HG03103 (cell line): ENCODE data around the gene HAX1.
"Not testable (repeated sequence)": the region's sequence is repeated elsewhere in the genome, so short reads cannot be mapped to it uniquely, and the experiment has no call there.

Experiments
- ATAC-seq: cut with Tn5 transposase; IDR thresholded peaks from one replicate; pipeline ENCODE4 v1.9.1; 2021; ENCODE audit warnings: low read depth; ENCODE audit not compliant: unreplicated experiment

The HAX1 gene

DNA sequence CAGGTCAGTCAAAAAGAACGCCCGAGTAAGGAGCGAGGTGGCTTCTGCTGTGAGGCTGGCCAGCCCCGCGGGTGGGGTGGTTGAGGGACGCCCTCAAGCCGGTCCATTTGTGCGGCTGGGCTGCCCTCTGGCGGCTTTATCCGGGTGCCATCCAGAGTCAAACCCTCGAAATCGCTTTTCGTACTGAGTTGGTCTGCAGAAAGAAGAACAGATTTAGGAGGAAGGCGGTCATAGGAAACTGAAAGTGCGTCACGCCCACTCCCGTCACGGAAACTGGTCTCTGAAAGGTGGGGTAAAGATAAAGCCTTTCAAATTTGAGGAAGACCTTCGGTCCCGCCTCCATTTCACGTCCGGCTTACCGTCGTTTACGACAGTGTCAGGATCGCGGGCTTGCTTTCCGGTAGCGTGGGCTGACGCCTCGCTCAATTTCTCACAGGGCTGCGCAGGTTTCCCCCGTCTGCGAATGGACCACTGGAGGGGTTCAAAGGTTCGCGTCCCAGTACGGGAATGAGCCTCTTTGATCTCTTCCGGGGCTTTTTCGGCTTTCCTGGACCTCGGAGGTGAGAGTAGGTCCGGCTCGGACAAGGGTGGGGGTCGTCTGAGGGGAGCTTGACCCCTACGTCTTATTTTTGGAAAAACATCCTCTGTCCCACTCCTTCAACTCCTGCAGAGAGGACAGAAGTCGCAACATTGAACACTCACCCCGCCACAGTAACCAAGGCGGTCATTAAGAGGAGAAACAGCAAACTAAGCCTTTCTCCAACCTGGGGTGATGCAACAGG, at the start of gene HAX1:
HAX1 (plus strand) TSS at position 413 of the 782 bp plus-strand sequence; CDS start at position 508, 95 bp downstream.
- ATAC-seq, result peak; percentile 89

DNA sequence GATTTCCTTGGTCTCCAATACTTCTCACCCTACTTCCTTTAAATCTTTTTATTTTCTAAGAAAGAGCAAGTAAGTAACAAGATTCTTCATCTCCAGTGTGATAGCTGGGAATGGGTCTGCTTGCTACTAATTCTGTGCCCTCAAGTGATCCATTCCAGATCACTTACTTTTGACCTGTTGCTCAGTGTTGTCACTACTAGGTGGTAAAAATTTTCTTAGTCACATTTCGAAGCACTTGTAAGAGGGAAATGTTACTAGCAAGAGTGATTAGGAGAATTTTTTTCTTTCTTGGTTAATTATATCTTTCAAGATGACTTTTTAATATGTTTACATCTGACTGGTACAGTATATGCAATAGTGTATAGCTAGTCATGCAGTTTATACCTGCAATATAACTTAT, 49.5 kb upstream of the HAX1 start:
- ATAC-seq, result no peak

DNA sequence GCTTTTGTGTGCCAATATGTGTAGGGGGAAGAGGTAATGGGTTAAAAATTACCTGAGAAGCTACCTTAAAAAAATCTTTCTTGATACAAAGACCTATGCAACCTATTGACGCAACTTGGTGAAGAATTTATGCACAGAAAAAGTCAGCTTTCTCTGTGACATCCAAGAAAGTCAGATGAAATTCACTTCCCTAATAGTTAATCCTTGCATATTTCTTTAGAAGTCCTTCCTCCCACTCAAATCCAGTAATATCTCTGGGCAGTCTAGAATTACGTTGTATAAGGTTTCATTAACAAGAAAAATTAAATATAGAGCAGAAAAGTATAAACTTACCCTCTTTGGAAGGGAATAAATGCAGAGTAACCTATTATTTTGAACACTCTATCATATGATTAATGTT, 48.8 kb upstream of the HAX1 start:
- no peak for ATAC-seq

DNA sequence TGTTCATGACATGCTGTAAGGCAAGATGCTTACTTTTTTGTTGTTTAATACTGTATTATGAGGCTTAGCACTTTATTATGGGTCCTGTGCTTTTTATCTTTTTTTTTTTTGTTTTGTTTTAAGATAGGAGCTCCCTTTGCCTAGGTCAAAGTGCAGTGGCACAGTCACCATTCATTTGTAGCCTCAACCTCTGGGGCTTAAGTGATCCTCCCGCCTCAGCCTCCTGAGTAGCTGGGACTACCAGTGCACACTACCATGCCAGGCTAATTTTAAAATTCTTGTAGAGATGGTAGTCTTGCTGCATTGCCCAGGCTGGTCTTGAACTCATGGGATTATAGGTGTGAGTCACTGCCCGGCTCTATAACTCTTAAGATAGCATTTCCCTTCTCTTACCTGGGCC, 47.1 kb upstream of the HAX1 start:
- ATAC-seq, result no peak

DNA sequence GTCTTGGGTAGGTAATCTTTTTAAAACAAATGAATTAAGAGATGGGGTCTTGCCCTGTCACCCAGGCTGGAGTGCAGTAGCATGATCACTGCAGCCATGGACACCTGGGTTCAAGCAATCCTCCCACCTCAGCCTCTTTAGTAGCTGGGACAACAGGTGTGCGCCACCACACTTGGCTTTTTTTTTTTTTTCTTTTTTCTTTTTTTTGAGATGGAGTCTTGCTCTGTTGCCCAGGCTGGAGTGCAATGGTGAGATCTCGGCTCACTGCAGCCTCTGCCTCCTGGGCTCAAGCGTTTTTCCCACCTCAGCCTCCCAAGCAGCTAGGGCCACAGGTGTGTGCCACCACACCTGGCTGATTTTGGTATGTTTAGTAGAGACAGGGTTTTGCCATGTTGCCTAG, 41.3 kb upstream of the HAX1 start:
- not testable (repeated sequence) for ATAC-seq

DNA sequence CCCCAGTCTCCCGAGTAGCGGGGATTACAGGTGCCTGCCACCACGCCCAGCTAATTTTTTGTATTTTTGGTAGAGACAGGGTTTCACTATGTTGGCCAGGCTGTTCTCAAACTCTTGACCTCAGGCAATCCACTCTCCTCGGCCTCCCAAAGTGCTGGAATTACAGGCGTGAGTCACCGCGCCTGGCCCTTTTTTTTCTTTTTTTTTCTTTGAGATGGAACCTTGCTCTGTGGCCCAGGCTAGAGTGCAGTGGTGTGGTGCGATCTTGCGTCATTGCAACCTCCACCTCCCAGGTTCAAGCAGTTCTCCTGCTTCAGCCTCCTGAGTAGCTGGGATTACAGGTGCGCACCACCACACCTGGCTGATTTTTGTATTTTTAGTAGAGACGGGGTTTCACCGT, 39.3 kb upstream of the HAX1 start:
- not testable (repeated sequence) for ATAC-seq

DNA sequence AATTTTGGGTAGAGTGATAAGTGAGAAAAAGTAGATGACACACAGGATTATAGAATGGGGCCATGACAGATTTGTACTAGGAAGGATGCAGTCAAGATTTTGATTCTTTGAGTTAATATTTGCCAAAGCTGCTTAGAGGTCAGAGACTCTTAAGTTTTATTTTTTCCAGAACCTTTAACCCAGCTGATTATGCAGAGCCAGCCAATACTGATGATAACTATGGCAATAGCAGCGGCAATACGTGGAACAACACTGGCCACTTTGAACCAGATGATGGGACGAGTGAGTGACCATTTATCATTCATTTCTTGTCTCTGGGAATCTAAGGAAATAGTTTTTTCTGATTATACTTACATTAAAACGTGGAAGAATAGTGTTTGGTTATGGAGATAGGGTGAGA, 35.6 kb upstream of the HAX1 start:
- no peak for ATAC-seq

DNA sequence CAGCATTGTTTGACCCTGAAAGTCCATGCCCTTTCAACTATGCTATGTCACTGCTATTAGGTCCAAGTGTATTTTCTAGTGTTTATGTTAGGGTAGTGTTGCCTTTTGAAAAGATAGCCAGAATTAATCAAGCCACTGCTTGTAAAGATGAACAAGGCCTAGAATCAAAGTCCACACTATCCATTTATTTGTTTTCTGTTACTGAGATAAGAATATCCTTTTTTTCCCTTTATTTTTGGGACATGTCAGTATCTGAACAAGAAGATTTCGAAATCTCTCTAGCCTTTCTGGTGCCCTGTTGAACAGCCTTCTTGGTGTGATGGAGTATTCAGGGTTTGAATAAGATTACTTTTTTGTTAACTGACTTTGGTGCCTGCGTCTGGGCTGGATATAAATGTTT, 35.0 kb upstream of the HAX1 start:
- no peak for ATAC-seq

DNA sequence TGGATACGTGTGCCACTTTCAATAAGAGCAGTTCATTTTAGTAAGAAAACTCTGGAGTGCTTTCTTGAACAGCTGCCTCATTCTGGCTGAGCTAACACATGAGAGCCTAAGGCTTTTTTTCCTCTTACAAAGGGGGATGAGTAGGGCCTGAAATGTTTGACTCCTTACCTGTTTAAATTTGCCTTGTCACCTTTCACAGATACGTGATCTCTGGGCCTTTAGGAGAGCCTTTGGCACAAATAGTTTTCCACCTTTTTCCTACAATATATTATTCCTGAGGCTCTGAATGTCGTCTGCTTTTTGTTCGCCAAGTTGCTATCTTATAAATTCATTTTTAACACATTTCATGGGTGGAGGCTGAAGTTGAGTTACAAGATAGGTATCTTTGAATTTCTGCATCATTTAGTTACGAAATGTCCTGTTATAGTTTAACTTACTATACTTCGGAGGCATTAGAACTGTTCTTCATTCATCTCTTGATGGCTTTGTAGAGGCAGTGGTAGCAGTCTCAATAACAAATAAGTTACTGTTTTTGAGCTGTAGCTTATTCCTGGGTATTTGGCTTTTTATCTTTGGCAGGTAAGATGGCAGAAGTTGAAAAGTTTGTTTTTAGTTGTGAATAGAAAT, 34.4 kb upstream of the HAX1 start:
- no peak for ATAC-seq

DNA sequence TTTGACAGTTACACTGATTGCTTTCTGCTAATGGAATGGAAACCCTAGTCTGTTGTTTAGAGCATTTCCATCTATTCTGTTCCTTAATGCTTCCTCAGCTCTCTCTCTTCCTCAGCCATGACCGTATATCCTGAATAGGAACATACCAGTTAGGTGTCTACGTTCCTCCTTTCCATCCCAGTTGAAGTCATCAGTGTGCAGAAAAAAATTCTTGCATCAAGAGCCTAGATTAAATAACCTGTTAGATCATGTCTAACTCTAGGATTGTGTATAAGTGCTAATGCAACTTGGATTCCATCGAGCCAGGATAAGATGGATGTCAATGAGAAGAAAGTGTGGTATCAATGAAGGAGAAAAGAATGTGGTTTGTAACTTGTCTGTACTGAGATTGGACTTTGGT, 32.9 kb upstream of the HAX1 start:
- no peak for ATAC-seq

DNA sequence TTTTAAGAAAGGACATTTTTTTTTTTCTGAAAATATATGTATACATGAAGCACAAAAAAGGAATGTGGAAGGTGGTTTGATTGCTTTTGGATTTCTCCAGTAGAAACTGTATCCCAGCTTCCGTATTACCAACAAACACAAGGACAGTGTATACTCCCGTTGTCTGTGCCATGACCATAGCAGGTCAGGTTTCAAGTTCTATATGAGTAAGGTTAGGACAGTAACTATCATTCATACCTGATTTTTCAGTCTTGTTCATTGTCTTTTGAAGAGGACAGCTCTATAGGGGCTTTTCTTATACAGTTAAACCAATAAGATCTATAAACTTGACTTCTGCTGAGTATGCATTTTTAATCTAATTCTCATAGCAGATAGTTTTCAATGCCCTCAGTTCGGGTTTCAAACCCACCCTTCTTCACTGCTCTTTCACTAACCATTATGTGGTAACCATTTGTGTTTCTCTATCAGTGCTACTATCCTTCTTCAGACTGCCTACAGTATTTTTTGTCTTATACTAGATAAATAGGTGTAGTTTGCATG, 32.1 kb upstream of the HAX1 start:
- no peak for ATAC-seq

DNA sequence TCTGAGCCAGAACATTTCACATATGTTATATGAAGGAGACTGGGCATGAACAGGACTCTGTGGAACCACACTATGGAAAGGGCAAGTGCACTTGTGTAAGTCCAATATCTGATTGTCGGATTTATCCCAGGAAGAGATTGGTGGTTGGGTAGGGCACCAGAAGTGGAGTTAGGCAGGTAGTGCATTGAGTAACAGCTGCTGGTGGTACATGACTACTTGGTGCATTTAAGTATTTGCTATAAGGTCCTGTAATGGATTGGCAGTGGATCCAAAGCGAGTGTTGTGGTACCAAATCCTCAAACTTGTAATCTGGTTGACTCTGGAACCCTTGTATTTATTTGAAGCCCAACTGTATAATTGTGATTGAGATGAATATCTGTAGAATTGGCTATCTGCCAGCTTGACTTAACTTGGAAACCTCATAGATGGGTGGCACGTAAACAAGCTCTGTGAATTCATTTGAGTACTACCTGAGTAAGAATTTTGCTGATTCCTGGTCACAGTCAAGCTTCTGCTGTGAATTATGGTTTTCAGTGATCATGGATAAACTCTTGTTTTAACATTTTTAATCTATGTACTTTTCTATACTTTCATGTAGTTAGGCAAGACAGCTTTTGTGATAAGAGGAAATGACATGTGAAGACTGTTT, 30.6 kb upstream of the HAX1 start:
- ATAC-seq, result no peak

DNA sequence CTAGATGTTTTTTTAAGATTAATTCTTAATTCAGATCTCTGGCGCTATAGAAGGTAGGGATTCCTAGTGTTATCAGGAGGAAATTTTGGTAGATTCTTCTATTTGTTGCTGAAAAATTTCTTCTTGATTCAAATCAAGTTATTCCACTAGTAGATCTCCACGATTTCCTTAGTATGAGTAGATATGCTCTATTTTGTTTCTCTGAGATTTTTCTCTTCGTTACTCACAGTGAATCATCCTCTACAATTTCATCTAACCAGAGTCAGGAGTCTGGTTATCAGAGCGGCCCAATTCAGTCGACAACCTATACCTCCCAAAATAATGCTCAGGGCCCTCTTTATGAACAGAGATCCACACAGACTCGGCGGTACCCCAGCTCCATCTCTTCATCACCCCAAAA, 18.8 kb upstream of the HAX1 start:
- ATAC-seq, result no peak

DNA sequence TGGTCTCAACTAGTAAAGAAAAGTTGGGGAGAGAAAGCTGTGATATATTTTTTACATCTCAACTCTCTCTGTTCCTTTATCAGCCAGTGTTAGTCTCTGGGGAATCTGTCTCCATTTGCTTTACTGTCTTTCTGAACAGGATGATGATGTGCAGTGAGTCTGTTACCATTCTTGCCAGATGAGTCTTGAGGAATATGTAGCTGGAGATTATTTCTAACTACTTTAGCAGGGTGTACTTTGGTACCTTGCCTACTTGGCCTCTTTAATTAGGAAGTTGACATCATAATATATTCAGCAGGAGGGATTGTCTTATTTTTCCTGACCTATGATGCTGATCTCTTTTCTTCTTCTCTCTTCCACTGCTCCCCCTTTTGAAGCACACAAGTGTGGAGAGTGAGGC, 15.7 kb upstream of the HAX1 start:
- ATAC-seq, result no peak

DNA sequence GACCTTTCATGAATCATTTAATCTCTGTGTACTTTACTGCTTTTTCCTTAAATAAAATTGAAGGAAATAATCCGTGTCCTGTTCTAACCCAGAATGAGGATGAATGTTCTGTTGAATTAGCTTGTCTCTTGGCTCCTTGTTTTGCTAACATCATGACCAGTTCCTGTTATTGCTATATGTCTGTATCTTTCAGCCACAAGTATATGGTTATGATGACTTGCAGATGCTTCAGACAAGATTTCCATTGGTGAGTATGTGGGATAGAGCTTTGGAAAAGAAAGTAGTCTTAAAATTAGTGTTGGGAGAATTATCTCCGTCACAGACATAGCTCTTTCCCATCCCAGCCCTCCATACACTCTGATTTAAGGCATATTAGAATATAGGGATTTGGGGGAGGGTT, 13.6 kb upstream of the HAX1 start:
- ATAC-seq, result no peak

DNA sequence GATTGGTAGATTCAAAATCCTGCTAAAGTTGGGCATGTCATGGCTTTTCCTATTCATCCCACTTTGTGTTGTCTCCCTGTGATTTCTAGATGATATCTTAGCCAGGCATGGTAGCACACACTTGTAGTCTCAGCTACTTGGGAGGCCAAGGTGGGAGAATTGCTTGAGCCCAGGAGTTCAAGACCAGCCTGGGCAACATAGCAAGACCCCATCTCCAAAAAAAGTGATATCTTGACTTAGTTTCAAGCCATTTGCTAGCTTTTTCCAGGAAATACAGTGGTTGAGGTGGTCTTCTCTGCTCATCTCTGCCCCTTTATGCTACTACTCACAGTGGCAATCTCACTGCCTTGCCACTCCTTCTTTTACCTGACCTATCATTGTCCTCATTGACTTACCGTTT, 12.3 kb upstream of the HAX1 start:
- no peak for ATAC-seq

DNA sequence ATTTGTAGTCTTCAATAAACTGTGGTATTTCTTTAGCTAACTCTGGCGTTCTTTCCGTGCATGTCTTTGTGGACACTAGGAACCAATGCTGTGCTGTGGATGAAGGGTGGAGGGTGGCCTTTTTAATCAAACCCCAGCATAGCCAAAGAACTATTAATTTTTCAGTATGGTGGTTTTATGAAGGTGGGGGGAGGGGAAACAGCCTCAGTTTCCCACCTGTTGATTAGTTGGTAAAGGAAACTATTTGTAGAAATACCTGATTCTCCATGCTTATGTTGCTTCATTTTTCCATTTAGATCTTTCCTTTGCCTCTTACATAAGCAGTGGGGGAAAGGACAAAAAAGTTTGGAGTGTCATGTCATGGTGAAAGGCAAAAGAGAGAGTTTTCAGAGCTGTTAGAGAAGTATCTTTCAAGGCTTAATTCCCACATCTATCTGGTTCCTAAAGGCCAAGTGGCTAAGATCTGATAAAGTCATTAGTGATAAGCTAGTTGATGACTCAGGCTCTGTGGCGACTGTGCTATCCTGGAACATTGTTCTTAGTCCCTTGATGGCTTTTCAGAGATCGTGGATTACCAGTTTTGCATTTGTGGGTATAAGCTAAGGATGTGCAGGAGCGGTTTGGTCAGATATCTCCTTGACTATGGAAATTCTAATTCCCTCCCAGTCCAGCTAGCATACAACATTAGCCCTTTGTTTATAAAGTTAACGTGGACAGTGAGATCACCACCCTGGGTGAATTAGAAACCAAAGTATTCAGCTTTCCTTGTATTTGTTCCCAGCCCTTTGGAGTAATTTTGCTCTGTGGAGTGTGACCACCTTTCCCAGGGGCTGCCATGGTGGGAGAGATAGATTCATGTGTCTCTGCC, 8.7 kb upstream of the HAX1 start:
- ATAC-seq, result no peak

DNA sequence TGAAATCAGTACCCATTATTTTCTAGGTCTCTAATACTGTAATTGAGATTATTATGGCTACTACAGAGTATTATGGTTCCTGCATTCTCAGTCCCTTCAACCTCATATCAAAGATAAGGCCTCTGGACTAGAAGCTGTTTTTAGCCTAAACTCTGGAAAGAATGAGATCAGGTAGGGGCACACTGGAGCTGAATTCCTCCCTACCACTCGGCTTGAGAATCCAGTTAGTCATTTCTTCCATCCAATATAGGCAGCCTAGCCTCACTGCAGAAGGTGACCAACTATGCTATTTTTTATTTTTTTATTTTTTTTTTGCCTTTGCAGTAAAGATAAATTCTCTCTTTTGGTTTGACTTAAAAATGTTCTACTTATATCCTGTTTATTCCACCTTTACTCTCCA, 8.0 kb upstream of the HAX1 start:
- no peak for ATAC-seq

DNA sequence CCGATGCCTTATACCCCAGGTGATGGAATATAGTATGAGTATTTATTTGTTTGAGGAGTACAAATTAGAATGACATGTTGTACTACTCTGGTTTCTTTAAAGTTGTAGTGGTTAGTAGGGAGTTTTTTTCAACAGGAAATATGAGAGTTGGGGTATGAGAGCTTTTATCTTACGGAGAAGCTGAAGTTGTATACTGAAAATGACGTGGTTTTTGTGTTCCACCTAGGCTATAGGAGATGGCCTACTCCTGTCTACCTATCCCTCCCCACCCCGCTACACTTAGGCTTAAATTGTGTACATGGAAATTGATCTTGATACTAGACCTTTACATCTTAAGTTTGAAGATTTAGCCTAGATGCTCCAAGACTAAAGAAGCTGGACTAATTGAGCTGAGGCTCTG, 6.8 kb upstream of the HAX1 start:
- ATAC-seq, result no peak

DNA sequence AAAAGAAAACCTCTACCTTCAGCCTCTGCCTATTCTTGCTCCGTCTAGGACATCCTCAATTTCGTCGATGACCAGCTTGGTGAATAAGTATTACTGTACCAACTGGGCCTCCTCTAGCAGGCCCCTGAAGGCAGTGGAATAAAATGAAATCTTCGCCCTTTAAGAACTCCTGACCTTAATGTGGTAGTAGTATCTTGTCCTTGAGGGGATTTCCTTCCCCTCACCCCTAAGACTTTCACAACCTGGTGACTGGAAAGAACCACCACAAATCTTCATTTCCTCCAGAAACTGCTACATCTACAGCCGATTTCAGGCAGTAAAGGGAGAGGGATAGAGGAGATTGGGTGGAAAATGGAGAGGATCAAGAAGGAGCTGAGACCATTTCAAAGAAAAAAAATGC, 1.6 kb upstream of the HAX1 start:
- no peak for ATAC-seq
